Measurements from ENCODE around the gene USH1G.

Gene USH1G

GRCh38 chr17:74939534-74939933, 16.5 kb upstream of the USH1G start:
- peaks cover 3% of the 10 kb centered on the region for H3K4me1 ChIP-seq (ENCODE audit: control insufficient read depth, insufficient read depth, low read length, poor library complexity, severe bottlenecking)
- H3K36me3 ChIP-seq (ENCODE audit: control insufficient read depth, insufficient read depth, low read length): no peaks in the 10 kb centered on the region
- 46 to 73% methylated on average over 6 to 8 of the region's 8 CpGs for WGBS, 2 experiments (ENCODE audit: insufficient coverage in 2 of 2)
- no peak overlapping the region for H3K27ac ChIP-seq (ENCODE audit: low read depth, low read length, severe bottlenecking)
- no peak overlapping the region for H3K4me3 ChIP-seq (ENCODE audit: extremely low read depth, insufficient read depth, low read length, poor library complexity, severe bottlenecking)
- H3K9me3 ChIP-seq (ENCODE audit: control insufficient read depth, low read length): no peaks in the 10 kb centered on the region

DNA sequence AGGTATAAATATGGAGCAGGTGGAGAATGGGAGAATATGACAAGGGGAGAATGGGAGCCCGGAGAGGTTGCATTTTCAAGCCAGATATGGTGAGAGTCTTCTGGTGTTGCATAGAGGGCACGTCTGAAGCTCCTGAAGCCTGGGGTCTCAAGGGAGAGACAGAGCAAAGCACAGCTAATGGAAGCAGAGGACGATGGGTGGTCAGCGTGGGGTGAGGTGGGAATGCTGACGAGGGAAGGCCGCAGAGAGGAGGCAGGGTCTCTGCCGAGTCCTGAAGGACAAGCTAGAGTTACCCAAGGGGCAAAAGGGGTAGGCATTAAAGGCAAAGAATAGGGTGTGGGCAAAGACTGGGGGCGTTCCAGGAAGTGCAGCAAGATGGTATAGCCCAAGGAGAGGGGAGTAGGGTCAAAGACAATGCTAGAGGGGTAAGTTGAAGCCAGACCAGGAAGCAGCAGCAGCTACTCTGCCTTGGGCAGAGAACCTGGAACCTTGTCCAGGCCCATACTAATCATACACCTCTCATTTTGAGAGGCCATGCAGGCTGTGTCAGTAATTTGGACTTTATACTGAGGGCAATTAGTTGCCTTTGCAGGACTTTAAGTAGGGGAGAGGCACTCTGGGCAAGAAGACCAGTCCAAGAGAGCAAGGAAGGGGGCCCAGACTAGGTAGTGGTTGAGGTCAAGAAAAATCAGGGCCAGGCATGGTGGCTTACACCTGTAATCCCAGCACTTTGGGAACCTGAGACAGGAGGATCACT, 15.3 kb upstream of the USH1G start:
- Histone ChIP-seq H3K27ac (ENCODE audit: low read depth, low read length, severe bottlenecking) (no peak overlapping the region), H3K4me3 (ENCODE audit: extremely low read depth, insufficient read depth, low read length, poor library complexity, severe bottlenecking) (no peak overlapping the region), H3K4me1 (ENCODE audit: control insufficient read depth, insufficient read depth, low read length, poor library complexity, severe bottlenecking) (peaks cover 3% of the 10 kb centered on the region), H3K36me3 (ENCODE audit: control insufficient read depth, insufficient read depth, low read length) (no peaks in the 10 kb centered on the region), H3K9me3 (ENCODE audit: control insufficient read depth, low read length) (no peaks in the 10 kb centered on the region)
- 57 to 62% methylated on average over 7 to 8 of the region's 8 CpGs for WGBS, 2 experiments (ENCODE audit: insufficient coverage in 2 of 2)

DNA sequence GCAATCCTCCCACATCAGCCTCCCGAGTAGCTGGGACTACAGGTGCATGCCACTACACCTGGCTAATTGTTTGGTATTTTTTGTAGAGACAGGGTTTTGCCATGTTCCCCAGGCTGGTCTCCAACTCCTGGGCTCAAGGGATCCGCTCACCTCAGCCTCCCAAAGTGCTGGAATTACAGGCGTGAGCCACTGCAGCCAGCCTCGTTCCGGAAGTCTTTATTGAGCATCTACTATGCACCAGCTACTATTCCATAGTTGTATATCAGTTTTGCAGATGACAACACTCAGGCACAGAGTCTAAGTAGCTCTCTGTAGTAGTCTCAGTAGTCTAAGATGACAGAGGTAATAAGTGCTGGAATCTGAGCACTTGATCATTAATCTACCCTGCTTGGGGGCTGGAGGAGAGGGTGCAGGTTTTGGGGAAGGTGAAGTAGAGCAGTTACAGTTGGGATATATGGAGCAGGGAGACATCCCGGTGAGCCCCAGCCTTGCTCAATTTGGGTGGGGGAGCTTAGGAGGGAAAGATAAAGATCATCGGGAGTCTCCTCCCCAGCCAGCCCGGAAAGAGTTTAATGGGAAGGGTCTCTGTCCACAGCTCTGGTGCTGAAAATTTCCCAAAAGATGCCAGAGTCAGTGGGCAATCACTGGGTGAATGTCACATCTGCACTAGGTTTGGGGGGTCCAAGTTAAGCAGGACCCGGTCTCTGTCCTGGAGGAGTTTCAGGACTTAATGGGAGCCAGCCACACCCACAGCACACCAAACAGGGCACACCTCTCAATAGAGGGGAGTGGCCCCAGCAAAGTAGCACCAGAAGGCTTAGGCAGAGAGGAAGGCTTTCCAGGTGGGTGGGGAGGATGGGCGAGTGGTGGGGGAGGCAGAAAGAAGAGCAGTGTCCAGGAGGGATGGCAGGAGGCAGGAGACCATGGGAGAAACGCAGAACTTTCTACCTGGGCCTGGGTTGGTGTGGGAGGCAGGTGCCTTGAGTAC, 14.3 kb upstream of the USH1G start:
- Histone ChIP-seq H3K9me3 (ENCODE audit: control insufficient read depth, low read length) (no peaks in the 10 kb centered on the region), H3K27ac (ENCODE audit: low read depth, low read length, severe bottlenecking) (no peak overlapping the region), H3K36me3 (ENCODE audit: control insufficient read depth, insufficient read depth, low read length) (no peaks in the 10 kb centered on the region), H3K4me3 (ENCODE audit: extremely low read depth, insufficient read depth, low read length, poor library complexity, severe bottlenecking) (no peak overlapping the region), H3K4me1 (ENCODE audit: control insufficient read depth, insufficient read depth, low read length, poor library complexity, severe bottlenecking) (peaks cover 3% of the 10 kb centered on the region)
- 38 to 57% methylated on average over 7 to 9 of the region's 11 CpGs for WGBS, 2 experiments (ENCODE audit: insufficient coverage in 2 of 2)

DNA sequence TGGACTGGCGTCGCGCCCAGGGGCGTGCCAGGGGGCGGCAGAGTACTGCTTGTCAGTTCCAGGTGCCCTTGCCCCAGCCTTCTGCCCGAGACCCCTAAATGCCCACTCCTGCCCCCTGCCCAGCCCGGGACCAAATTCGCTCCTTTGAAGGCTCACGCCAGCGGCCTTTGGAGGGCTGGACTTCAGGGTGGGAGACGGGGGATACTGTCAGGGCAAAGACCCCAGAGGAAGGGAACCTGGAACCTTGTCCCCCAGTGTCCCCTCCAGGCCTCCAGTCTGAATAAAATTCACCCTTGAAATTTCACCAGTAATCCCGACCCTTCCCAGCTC, 13.4 kb upstream of the USH1G start:
- H3K27ac ChIP-seq (ENCODE audit: low read depth, low read length, severe bottlenecking): no peak overlapping the region
- no peaks in the 10 kb centered on the region for H3K36me3 ChIP-seq (ENCODE audit: control insufficient read depth, insufficient read depth, low read length)
- no peaks in the 10 kb centered on the region for H3K9me3 ChIP-seq (ENCODE audit: control insufficient read depth, low read length)
- H3K4me3 ChIP-seq (ENCODE audit: extremely low read depth, insufficient read depth, low read length, poor library complexity, severe bottlenecking): no peak overlapping the region
- WGBS, 2 experiments (ENCODE audit: insufficient coverage in 2 of 2): 15 to 21% methylated on average over 7 to 11 of the region's 12 CpGs
- H3K4me1 ChIP-seq (ENCODE audit: control insufficient read depth, insufficient read depth, low read length, poor library complexity, severe bottlenecking): peaks cover 3% of the 10 kb centered on the region

DNA sequence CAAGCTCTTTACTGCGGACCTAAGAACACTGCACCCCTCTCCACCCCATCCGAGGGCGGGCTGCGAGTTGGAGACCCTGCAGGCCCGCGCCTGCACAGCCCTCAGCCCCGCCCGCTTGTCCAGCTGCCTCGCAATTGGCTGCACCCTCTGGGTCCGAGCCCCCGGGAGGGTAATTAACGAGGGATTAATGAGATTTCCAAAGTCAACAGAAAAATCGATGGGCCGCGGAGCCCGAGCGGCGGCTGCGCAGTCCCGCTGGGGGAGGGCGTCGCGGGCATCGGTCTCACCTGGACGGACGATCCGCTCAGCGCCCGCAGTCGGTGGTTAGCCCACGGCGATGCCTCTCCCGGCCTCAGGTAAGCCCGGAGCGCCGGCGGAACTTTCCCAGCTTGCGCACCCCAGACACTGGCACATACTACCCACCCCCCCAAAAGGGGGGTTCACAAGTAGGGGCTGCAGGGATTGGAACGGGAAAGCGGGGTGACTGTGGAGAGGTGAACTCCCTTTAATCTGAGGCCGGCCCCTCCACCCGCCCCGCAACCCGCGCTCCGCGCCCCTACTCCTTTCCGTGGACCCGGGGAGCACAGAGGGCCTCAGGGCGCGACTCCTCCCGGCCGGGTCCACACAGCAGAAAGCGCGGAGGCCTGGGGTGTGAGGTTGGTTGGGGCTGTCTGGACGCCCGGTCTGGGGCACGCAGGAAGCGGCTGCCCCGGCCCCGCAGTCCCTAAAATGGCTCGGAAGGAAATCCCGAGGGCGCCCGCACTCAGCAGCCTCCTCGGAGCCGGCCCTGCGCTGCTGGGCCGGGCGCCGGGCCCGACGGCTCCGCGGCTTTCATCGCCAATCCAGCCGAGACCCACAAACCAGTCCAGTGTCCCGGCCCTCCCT, 12.8 kb upstream of the USH1G start, which contains the start of gene OTOP3:
TSS of gene OTOP3 (plus strand) at position 314 of the 885 bp plus-strand sequence. CDS start at position 338, 24 bp downstream.
- no peak within 1 kb of the TSS for H3K27ac ChIP-seq (ENCODE audit: low read depth, low read length, severe bottlenecking)
- H3K36me3 ChIP-seq (ENCODE audit: control insufficient read depth, insufficient read depth, low read length): no peaks in the 10 kb centered on the region
- H3K4me3 ChIP-seq (ENCODE audit: extremely low read depth, insufficient read depth, low read length, poor library complexity, severe bottlenecking): no peak within 1 kb of the TSS
- 6 to 8% methylated on average over 57 to 63 of the region's 78 CpGs for WGBS, 2 experiments (ENCODE audit: insufficient coverage in 2 of 2)
- H3K9me3 ChIP-seq (ENCODE audit: control insufficient read depth, low read length): no peaks in the 10 kb centered on the region
- peaks cover 3% of the 10 kb centered on the region for H3K4me1 ChIP-seq (ENCODE audit: control insufficient read depth, insufficient read depth, low read length, poor library complexity, severe bottlenecking)

DNA sequence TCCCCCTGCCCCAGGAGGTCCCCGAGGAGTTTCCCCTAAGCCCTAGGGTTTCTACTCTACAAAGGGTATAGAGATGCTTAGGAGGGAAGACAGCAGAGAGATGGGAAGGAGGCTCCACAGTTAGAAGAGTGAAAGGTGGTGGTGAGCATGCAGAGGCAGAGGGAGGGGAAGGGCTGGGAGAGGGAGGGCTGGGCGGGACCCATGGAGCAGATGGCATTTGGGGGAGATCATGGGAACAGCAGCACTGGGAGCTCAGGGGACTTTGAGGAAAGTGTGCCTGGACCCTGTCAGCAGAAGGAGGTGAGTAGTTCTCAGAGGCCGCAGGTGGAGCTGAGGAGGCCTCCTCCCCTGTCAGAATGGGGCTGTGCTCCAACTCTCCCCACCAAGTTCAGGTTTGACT, 12.0 kb upstream of the USH1G start:
- Histone ChIP-seq H3K36me3 (ENCODE audit: control insufficient read depth, insufficient read depth, low read length) (no peaks in the 10 kb centered on the region), H3K9me3 (ENCODE audit: control insufficient read depth, low read length) (no peaks in the 10 kb centered on the region), H3K4me1 (ENCODE audit: control insufficient read depth, insufficient read depth, low read length, poor library complexity, severe bottlenecking) (peaks cover 3% of the 10 kb centered on the region), H3K4me3 (ENCODE audit: extremely low read depth, insufficient read depth, low read length, poor library complexity, severe bottlenecking) (no peak overlapping the region), H3K27ac (ENCODE audit: low read depth, low read length, severe bottlenecking) (no peak overlapping the region)
- WGBS, 2 experiments (ENCODE audit: insufficient coverage in 2 of 2): 72 to 80% methylated on average over 1 to 2 of the region's 3 CpGs

DNA sequence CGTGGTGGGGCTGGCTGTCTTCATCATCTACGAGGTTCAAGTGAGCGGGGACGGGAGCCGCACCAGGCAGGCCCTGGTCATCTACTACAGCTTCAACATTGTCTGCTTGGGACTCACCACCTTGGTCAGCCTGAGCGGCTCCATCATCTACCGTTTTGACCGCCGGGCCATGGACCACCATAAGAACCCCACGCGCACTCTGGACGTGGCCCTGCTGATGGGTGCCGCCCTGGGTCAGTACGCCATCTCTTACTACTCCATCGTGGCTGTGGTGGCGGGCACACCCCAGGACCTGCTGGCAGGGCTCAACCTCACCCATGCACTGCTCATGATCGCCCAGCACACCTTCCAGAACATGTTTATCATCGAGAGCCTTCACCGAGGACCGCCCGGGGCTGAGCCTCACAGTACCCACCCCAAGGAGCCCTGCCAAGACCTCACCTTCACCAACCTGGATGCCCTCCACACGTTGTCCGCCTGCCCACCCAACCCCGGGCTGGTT, 7.5 kb upstream of the USH1G start:
- Histone ChIP-seq H3K27ac (ENCODE audit: low read depth, low read length, severe bottlenecking) (no peak overlapping the region), H3K9me3 (ENCODE audit: control insufficient read depth, low read length) (no peaks in the 10 kb centered on the region), H3K36me3 (ENCODE audit: control insufficient read depth, insufficient read depth, low read length) (no peaks in the 10 kb centered on the region), H3K4me1 (ENCODE audit: control insufficient read depth, insufficient read depth, low read length, poor library complexity, severe bottlenecking) (peaks cover under 1% of the 10 kb centered on the region), H3K4me3 (ENCODE audit: extremely low read depth, insufficient read depth, low read length, poor library complexity, severe bottlenecking) (no peak overlapping the region)
- WGBS, 2 experiments (ENCODE audit: insufficient coverage in 2 of 2): 94 to 96% methylated on average over 21 of the region's 24 CpGs

- 76 to 88% methylated on average over 4 to 5 of the region's 6 CpGs for WGBS, 2 experiments (ENCODE audit: insufficient coverage in 2 of 2)
- no peak overlapping the region for H3K4me3 ChIP-seq (ENCODE audit: extremely low read depth, insufficient read depth, low read length, poor library complexity, severe bottlenecking)
- no peaks in the 10 kb centered on the region for H3K36me3 ChIP-seq (ENCODE audit: control insufficient read depth, insufficient read depth, low read length)
- H3K9me3 ChIP-seq (ENCODE audit: control insufficient read depth, low read length): no peaks in the 10 kb centered on the region
- H3K27ac ChIP-seq (ENCODE audit: low read depth, low read length, severe bottlenecking): no peak overlapping the region
- H3K4me1 ChIP-seq (ENCODE audit: control insufficient read depth, insufficient read depth, low read length, poor library complexity, severe bottlenecking): no peaks in the 10 kb centered on the region
Observed at GRCh38 chr17:74928786-74929185, 5.7 kb upstream of the USH1G start.

DNA sequence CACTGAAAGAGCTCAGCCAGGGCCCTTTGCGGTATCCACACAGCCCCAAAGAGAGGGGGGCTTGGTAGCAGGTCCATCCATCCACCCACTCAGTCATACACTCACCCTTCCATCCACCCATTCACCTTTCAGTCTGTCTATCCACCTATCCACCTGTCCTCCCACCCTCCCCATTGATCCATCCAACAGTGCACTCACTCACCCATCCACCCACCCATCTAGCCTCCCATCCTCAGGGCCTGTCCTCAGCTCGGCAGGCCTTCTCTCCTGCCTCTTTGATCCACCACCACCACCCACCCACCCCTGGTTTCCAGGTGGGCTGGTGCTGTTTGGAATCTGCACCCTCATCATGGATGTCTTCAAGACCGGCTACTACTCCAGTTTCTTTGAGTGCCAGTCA, 2.2 kb upstream of the USH1G start:
- Histone ChIP-seq H3K4me3 (ENCODE audit: extremely low read depth, insufficient read depth, low read length, poor library complexity, severe bottlenecking) (no peak overlapping the region), H3K27ac (ENCODE audit: low read depth, low read length, severe bottlenecking) (no peak overlapping the region), H3K9me3 (ENCODE audit: control insufficient read depth, low read length) (no peaks in the 10 kb centered on the region), H3K4me1 (ENCODE audit: control insufficient read depth, insufficient read depth, low read length, poor library complexity, severe bottlenecking) (no peaks in the 10 kb centered on the region), H3K36me3 (ENCODE audit: control insufficient read depth, insufficient read depth, low read length) (no peaks in the 10 kb centered on the region)
- WGBS, 2 experiments (ENCODE audit: insufficient coverage in 2 of 2): 43 to 71% methylated on average over 1 to 2 of the region's 3 CpGs
